DND-41 (cell line): Measurements from ENCODE around the gene PDE4D.
"Not testable (repeated sequence)": the region's sequence is repeated elsewhere in the genome, so short reads cannot be mapped to it uniquely, and the experiment has no call there.

Source experiments
- ATAC-seq: fragments of 200-7000 bp; cut with Tn5 transposase; 3 replicates; pipeline ENCODE4 v1.9.1; 2021; ENCODE audit warnings: low read depth; ENCODE audit not compliant: insufficient read depth
- DNase-seq: peaks from one replicate; pipeline ENCODE4 v3.0.0-alpha.2; 2020
- H2AFZ ChIP-seq: 2 replicates; pipeline ENCODE4 v1.6.0; 2012; ENCODE audit warnings: low read depth, low read length
- H3K27ac ChIP-seq: 2 replicates; pipeline ENCODE4 v1.5.1; 2012; ENCODE audit warnings: low read length, inconsistent platforms
- H3K27me3 ChIP-seq: fragments of 200-600 bp; sonication (generic); 2 replicates; pipeline ENCODE4 v1.6.0; 2012; ENCODE audit warnings: low read length, mild to moderate bottlenecking, inconsistent platforms; ENCODE audit not compliant: insufficient read depth, poor library complexity
- H3K36me3 ChIP-seq: 2 replicates; pipeline ENCODE4 v1.5.1; 2012; ENCODE audit warnings: low read length, inconsistent platforms; ENCODE audit not compliant: insufficient read depth
- H3K4me1 ChIP-seq: 2 replicates; pipeline ENCODE4 v1.5.1; 2012; ENCODE audit warnings: mild to moderate bottlenecking, low read length; ENCODE audit not compliant: insufficient read depth
- H3K4me2 ChIP-seq: 2 replicates; pipeline ENCODE4 v1.6.0; 2012; ENCODE audit warnings: mild to moderate bottlenecking, moderate library complexity, low read length, inconsistent platforms; ENCODE audit not compliant: insufficient read depth
- H3K4me3 ChIP-seq, 2 experiments: fragments of 200-600 bp in 1 of 2; shearing (Covaris generic) in 1 of 2; 2 replicates each; pipeline ENCODE4 v1.5.1; 2012 to 2016; ENCODE audit warnings: inconsistent platforms in 2 of 2, low read length in 2 of 2, mild to moderate bottlenecking in 2 of 2, low read depth in 1 of 2, moderate library complexity in 1 of 2
- H3K79me2 ChIP-seq: 2 replicates; pipeline ENCODE4 v1.6.0; 2012; ENCODE audit warnings: low read length, inconsistent platforms; ENCODE audit not compliant: insufficient read depth
- H3K9ac ChIP-seq: 2 replicates; pipeline ENCODE4 v1.6.0; 2012; ENCODE audit warnings: low read depth, mild to moderate bottlenecking, inconsistent platforms, low read length, moderate library complexity
- H3K9me3 ChIP-seq: 2 replicates; pipeline ENCODE4 v1.5.1; 2012; ENCODE audit warnings: low read length, moderate library complexity, mild to moderate bottlenecking, inconsistent platforms; ENCODE audit not compliant: insufficient read depth, severe bottlenecking
- H4K20me1 ChIP-seq: 2 replicates; pipeline ENCODE4 v1.6.0; 2012; ENCODE audit warnings: low read length; ENCODE audit not compliant: insufficient read depth
- EZH2 ChIP-seq: IDR thresholded peaks from 3 replicates; pipeline ENCODE4 v1.6.1; 2012; ENCODE audit warnings: borderline replicate concordance, low read depth, mild to moderate bottlenecking, moderate library complexity, low read length, inconsistent platforms; ENCODE audit not compliant: severe bottlenecking
- TF ChIP-seq, protein P1 (sequence below): IDR thresholded peaks from 2 replicates; pipeline ENCODE4 v1.5.1; 2012; ENCODE audit warnings: borderline replicate concordance, low read length, moderate library complexity, mild to moderate bottlenecking; ENCODE audit not compliant: poor library complexity, severe bottlenecking; ENCODE audit errors: extremely low read depth

Gene PDE4D

DNA sequence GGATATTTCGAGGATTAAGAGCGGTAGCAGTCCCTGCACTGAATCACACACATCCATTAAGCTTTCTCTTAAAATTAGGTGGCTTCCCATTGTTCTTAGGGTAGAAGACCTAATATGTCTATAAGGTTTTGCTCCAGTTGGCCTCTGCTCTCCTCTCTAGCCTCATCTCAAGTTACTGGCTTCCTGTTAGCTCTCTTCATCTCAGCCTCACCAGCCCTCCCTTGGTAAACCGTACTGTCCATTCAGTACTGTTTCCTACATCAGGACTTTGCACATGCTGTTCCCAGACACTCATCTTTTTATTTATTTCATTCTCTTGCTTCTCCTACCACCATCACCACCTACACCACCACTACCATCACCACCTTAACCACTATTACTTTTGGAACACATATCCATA lies 428.6 kb downstream of the PDE4D start:
- Histone ChIP-seq H4K20me1 (no peaks in the 10 kb centered on the region), H3K27ac (no peak overlapping the region), H3K4me2 (no peak overlapping the region), H3K79me2 (no peaks in the 10 kb centered on the region), H2AFZ (no peak overlapping the region), H3K36me3 (no peaks in the 10 kb centered on the region), H3K9me3 (no peaks in the 10 kb centered on the region), H3K9ac (no peak overlapping the region), H3K4me3 (no peak overlapping the region), H3K4me1 (no peaks in the 10 kb centered on the region), H3K27me3 (no peaks in the 10 kb centered on the region)
- DNase-seq (no peak), ATAC-seq (no peak)
- TF ChIP-seq, protein P1, sequence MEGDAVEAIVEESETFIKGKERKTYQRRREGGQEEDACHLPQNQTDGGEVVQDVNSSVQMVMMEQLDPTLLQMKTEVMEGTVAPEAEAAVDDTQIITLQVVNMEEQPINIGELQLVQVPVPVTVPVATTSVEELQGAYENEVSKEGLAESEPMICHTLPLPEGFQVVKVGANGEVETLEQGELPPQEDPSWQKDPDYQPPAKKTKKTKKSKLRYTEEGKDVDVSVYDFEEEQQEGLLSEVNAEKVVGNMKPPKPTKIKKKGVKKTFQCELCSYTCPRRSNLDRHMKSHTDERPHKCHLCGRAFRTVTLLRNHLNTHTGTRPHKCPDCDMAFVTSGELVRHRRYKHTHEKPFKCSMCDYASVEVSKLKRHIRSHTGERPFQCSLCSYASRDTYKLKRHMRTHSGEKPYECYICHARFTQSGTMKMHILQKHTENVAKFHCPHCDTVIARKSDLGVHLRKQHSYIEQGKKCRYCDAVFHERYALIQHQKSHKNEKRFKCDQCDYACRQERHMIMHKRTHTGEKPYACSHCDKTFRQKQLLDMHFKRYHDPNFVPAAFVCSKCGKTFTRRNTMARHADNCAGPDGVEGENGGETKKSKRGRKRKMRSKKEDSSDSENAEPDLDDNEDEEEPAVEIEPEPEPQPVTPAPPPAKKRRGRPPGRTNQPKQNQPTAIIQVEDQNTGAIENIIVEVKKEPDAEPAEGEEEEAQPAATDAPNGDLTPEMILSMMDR = no peak
- TF ChIP-seq EZH2 = no peak

GRCh38 chr5:59463618-59464166 lies 429.8 kb downstream of the PDE4D start:
- H3K4me1 ChIP-seq, H3K36me3 ChIP-seq, H3K4me3 ChIP-seq, H3K79me2 ChIP-seq, H3K9me3 ChIP-seq, H2AFZ ChIP-seq, H3K27ac ChIP-seq, ATAC-seq, H3K4me2 ChIP-seq, H4K20me1 ChIP-seq, H3K27me3 ChIP-seq, DNase-seq, H3K9ac ChIP-seq: not testable (repeated sequence)

DNA sequence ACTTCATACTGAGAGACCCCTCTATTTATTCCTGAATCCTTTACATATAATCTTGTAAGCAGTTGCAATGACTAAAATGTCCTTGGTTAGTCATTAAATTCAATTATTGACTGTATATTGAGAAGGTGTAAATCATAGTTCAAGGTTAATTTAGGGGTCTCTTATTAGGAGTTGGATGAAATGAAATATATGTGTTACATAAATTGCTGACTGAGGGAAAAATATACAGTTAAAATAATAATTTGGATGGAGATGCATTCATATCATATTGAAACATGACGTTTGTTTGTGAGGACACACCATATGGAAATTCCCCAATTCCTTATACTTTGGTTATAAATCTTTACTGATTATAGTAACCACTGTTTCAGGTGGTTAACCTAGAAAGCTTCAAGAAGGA lies 430.6 kb downstream of the PDE4D start:
- Histone ChIP-seq H3K27ac (no peak overlapping the region), H3K4me3 (no peak overlapping the region), H3K36me3 (no peaks in the 10 kb centered on the region), H2AFZ (no peak overlapping the region), H3K9me3 (no peaks in the 10 kb centered on the region), H3K27me3 (no peaks in the 10 kb centered on the region), H3K4me2 (no peak overlapping the region), H4K20me1 (no peaks in the 10 kb centered on the region), H3K79me2 (no peaks in the 10 kb centered on the region), H3K9ac (no peak overlapping the region), H3K4me1 (no peaks in the 10 kb centered on the region)
- DNase-seq = no peak
- ATAC-seq = no peak
- TF ChIP-seq, protein P1 = no peak
- no peak for TF ChIP-seq EZH2

GRCh38 chr5:59460368-59461153 lies 433.0 kb downstream of the PDE4D start:
- no peak overlapping the region for H3K9ac ChIP-seq
- no peak for TF ChIP-seq EZH2
- TF ChIP-seq, protein P1 = no peak
- ATAC-seq = no peak

More at GRCh38 chr5:59460368-59461153, 433.0 kb downstream of the PDE4D start:
- H3K4me2 ChIP-seq = no peak overlapping the region
- no peaks in the 10 kb centered on the region for H3K79me2 ChIP-seq
- H3K27me3 ChIP-seq = no peaks in the 10 kb centered on the region
- H3K4me3 ChIP-seq = no peak overlapping the region
- H3K36me3 ChIP-seq = no peaks in the 10 kb centered on the region
- no peaks in the 10 kb centered on the region for H4K20me1 ChIP-seq
- no peak for DNase-seq
- no peaks in the 10 kb centered on the region for H3K9me3 ChIP-seq
- H3K27ac ChIP-seq = no peak overlapping the region
- no peak overlapping the region for H2AFZ ChIP-seq
- H3K4me1 ChIP-seq = no peaks in the 10 kb centered on the region
